GM12873 (cell line): ENCODE results near the gene LNX2.

Experiments
- CTCF ChIP-seq: IDR thresholded peaks from 2 replicates; pipeline ENCODE4 v1.5.1; 2012; ENCODE audit warnings: low read depth, mild to moderate bottlenecking, moderate library complexity, low read length, control low read depth; ENCODE audit not compliant: insufficient read depth; ENCODE audit errors: missing control alignments

Gene LNX2

GRCh38 chr13:27661017-27661416 is 40.7 kb upstream of the LNX2 start:
- TF ChIP-seq CTCF, result no peak

GRCh38 chr13:27660511-27660910 is 40.2 kb upstream of the LNX2 start:
- no peak for TF ChIP-seq CTCF

- no peak for TF ChIP-seq CTCF
Observed at GRCh38 chr13:27659145-27659865, 39.0 kb upstream of the LNX2 start.

- TF ChIP-seq CTCF, result no peak
Observed at GRCh38 chr13:27658546-27658945, 38.2 kb upstream of the LNX2 start.

GRCh38 chr13:27657724-27658123 is 37.4 kb upstream of the LNX2 start:
- TF ChIP-seq CTCF, result no peak

GRCh38 chr13:27654816-27655215 is 34.5 kb upstream of the LNX2 start:
- TF ChIP-seq CTCF, result no peak

- no peak for TF ChIP-seq CTCF
Observed at GRCh38 chr13:27654059-27654458, 33.7 kb upstream of the LNX2 start.
